ENCODE measurements around the gene PLAAT1. TPM values are rescaled to one million over a fixed set of nuclear protein-coding genes. Genes with fewer than 3 reads are reported as not detected.

PLAAT1 gene
- total RNA-seq, 1 experiment from 2014 or later: not detected

GRCh38 chr3:193248848-193249468, 7.9 kb downstream of the PLAAT1 start:
- Histone ChIP-seq H3K4me3 (replicated peaks in 1 of 2; ENCODE audit: low read depth in 1 of 2, low read length in 2 of 2) (no peak overlapping the region), H3K4me1 (ENCODE audit: control insufficient read depth in 1 of 2, insufficient read depth in 2 of 2, low read length in 2 of 2) (no peaks in the 10 kb centered on the region), H3K9me2 (ENCODE audit: insufficient read depth) (no peaks in the 10 kb centered on the region), H3K9ac (ENCODE audit: low read length) (no peak overlapping the region), H4K20me1 (ENCODE audit: insufficient read depth) (no peaks in the 10 kb centered on the region), H3K27me3 (ENCODE audit: insufficient read depth, low read length) (peaks cover 6% of the 10 kb centered on the region), H3K9me3 (ENCODE audit: control insufficient read depth in 1 of 2, insufficient read depth in 1 of 2, low read depth in 1 of 2, low read length in 2 of 2) (no peaks in the 10 kb centered on the region), H2AFZ (ENCODE audit: low read depth, low read length, poor library complexity, severe bottlenecking) (no peak overlapping the region), H3K4me2 (ENCODE audit: low read length) (no peak overlapping the region), H3K36me3 (ENCODE audit: control insufficient read depth in 1 of 2, insufficient read depth in 2 of 2, low read length in 2 of 2) (no peaks in the 10 kb centered on the region), H3K79me2 (ENCODE audit: insufficient read depth, low read length) (no peaks in the 10 kb centered on the region), H3K27ac (ENCODE audit: low read depth, low read length) (no peak overlapping the region)
- ChIA-PET POLR2A (no interaction called here), RAD21 (ENCODE audit: low non-redundant PET in 1 of 2, low total read pairs in 2 of 2, uncharacterized antibody in 2 of 2, unreplicated experiment in 2 of 2) (no interaction called here), CTCF (no interaction called here)
- peak; percentile 18; the same call in 1 of the 2 replicates for TF ChIP-seq CBX3 (IDR thresholded peaks at IDR 0.05; ENCODE audit: low read depth)
- TF ChIP-seq, protein P1, sequence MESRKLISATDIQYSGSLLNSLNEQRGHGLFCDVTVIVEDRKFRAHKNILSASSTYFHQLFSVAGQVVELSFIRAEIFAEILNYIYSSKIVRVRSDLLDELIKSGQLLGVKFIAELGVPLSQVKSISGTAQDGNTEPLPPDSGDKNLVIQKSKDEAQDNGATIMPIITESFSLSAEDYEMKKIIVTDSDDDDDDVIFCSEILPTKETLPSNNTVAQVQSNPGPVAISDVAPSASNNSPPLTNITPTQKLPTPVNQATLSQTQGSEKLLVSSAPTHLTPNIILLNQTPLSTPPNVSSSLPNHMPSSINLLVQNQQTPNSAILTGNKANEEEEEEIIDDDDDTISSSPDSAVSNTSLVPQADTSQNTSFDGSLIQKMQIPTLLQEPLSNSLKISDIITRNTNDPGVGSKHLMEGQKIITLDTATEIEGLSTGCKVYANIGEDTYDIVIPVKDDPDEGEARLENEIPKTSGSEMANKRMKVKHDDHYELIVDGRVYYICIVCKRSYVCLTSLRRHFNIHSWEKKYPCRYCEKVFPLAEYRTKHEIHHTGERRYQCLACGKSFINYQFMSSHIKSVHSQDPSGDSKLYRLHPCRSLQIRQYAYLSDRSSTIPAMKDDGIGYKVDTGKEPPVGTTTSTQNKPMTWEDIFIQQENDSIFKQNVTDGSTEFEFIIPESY (IDR thresholded peaks at IDR 0.05; ENCODE audit: extremely low read depth, insufficient replicate concordance, low read length): no peak
- intact Hi-C loops (cut with micrococcal nuclease): no loop called here
- no peak for DNase-seq (ENCODE audit: low read depth, low spot score)
- no TSS peak for BruUV-seq (replicated peaks)
- no peak for ATAC-seq

GRCh38 chr3:193250492-193250891, 9.5 kb downstream of the PLAAT1 start:
- TF ChIP-seq RAD21 (IDR thresholded peaks at IDR 0.05; ENCODE audit: low read depth): no peak
- TF ChIP-seq, protein P2, sequence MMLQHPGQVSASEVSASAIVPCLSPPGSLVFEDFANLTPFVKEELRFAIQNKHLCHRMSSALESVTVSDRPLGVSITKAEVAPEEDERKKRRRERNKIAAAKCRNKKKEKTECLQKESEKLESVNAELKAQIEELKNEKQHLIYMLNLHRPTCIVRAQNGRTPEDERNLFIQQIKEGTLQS (IDR thresholded peaks at IDR 0.05): no peak
- no peak for TF ChIP-seq FOSL1 (IDR thresholded peaks at IDR 0.05; ENCODE audit: low read depth)
- TF ChIP-seq SRF (IDR thresholded peaks at IDR 0.05; ENCODE audit: low read depth): no peak
- TF ChIP-seq SP1 (IDR thresholded peaks at IDR 0.05; ENCODE audit: low read depth): no peak
- TF ChIP-seq SIN3A (IDR thresholded peaks at IDR 0.05; ENCODE audit: low read depth): no peak
- no peak for TF ChIP-seq CEBPB (IDR thresholded peaks at IDR 0.05; ENCODE audit: low read depth)
- no peak for TF ChIP-seq EGR1 (IDR thresholded peaks at IDR 0.05; ENCODE audit: low read depth)
- ATAC-seq: no peak
- ChIA-PET CTCF (no interaction called here), RAD21 (ENCODE audit: low non-redundant PET in 1 of 2, low total read pairs in 2 of 2, uncharacterized antibody in 2 of 2, unreplicated experiment in 2 of 2) (no interaction called here), POLR2A (no interaction called here)
- no peak overlapping the region for H3K9ac ChIP-seq (ENCODE audit: low read length)
- no peak overlapping the region for H3K27ac ChIP-seq (ENCODE audit: low read depth, low read length)
- no peak for DNase-seq (ENCODE audit: low read depth, low spot score)
- no peak overlapping the region for H2AFZ ChIP-seq (ENCODE audit: low read depth, low read length, poor library complexity, severe bottlenecking)
- H4K20me1 ChIP-seq (ENCODE audit: insufficient read depth): no peaks in the 10 kb centered on the region
- H3K4me1 ChIP-seq (ENCODE audit: control insufficient read depth in 1 of 2, insufficient read depth in 2 of 2, low read length in 2 of 2): no peaks in the 10 kb centered on the region
- intact Hi-C loops (cut with micrococcal nuclease): no loop called here
- H3K4me2 ChIP-seq (ENCODE audit: low read length): no peak overlapping the region
- H3K79me2 ChIP-seq (ENCODE audit: insufficient read depth, low read length): no peaks in the 10 kb centered on the region
- H3K9me3 ChIP-seq (ENCODE audit: control insufficient read depth in 1 of 2, insufficient read depth in 1 of 2, low read depth in 1 of 2, low read length in 2 of 2): no peaks in the 10 kb centered on the region
- no peak overlapping the region for H3K4me3 ChIP-seq (replicated peaks in 1 of 2; ENCODE audit: low read depth in 1 of 2, low read length in 2 of 2)
- H3K9me2 ChIP-seq (ENCODE audit: insufficient read depth): no peaks in the 10 kb centered on the region
- no TSS peak for BruUV-seq (replicated peaks)
- peaks cover 18% of the 10 kb centered on the region for H3K27me3 ChIP-seq (ENCODE audit: insufficient read depth, low read length)
- no peaks in the 10 kb centered on the region for H3K36me3 ChIP-seq (ENCODE audit: control insufficient read depth in 1 of 2, insufficient read depth in 2 of 2, low read length in 2 of 2)
